T-helper 9 cell (primary cell): Measurements from ENCODE around the gene NPTX2.

ENCODE experiments used
- DNase-seq: peaks from one replicate; pipeline ENCODE4 v3.0.0-alpha.2; 2020

Gene NPTX2

GRCh38 chr7:98655611-98656010, 38.5 kb downstream of the NPTX2 start:
- DNase-seq: no peak

GRCh38 chr7:98656899-98657298, 39.8 kb downstream of the NPTX2 start:
- DNase-seq: no peak

- DNase-seq: no peak
These were observed 40.7 kb downstream of the NPTX2 start for GRCh38 chr7:98657736-98658135.

- DNase-seq: no peak
These were observed 42.7 kb downstream of the NPTX2 start for GRCh38 chr7:98659756-98660155.

- no peak for DNase-seq
These were observed 44.5 kb downstream of the NPTX2 start for GRCh38 chr7:98661607-98662006.

- DNase-seq: no peak
These were observed 45.2 kb downstream of the NPTX2 start for GRCh38 chr7:98662289-98662688.

- no peak for DNase-seq
These were observed 47.8 kb downstream of the NPTX2 start for GRCh38 chr7:98664882-98665281.

- DNase-seq: no peak
These were observed 51.2 kb downstream of the NPTX2 start for GRCh38 chr7:98668255-98668654.

- no peak for DNase-seq
These were observed 52.4 kb downstream of the NPTX2 start for GRCh38 chr7:98669329-98670000.

- no peak for DNase-seq
These were observed 53.1 kb downstream of the NPTX2 start for GRCh38 chr7:98670186-98670585.

GRCh38 chr7:98671733-98672331, 54.7 kb downstream of the NPTX2 start:
- no peak for DNase-seq

- DNase-seq: no peak
These were observed 57.4 kb downstream of the NPTX2 start for GRCh38 chr7:98674461-98674860.

- no peak for DNase-seq
These were observed 57.8 kb downstream of the NPTX2 start for GRCh38 chr7:98674881-98675280.

GRCh38 chr7:98678215-98678614, 61.1 kb downstream of the NPTX2 start:
- DNase-seq: no peak
